Duodenal mucosa (tissue), 2 donors: ENCODE data around the gene NEGR1.

Experiments
- H3K27ac ChIP-seq: one replicate; pipeline ENCODE4 v1.7.0; 2013; ENCODE audit warnings: low read depth, low read length
- H3K27me3 ChIP-seq, 2 donors: one replicate each; pipeline ENCODE4 v1.7.0; 2013; ENCODE audit warnings: low read length in 2 of 2, control low read depth in 1 of 2; ENCODE audit not compliant: insufficient read depth in 2 of 2, control insufficient read depth in 1 of 2
- H3K36me3 ChIP-seq, 2 donors: one replicate each; pipeline ENCODE4 v1.7.0; 2013; ENCODE audit warnings: low read length in 2 of 2, control low read depth in 1 of 2; ENCODE audit not compliant: insufficient read depth in 2 of 2, control insufficient read depth in 1 of 2
- H3K4me1 ChIP-seq, 2 donors: one replicate each; pipeline ENCODE4 v1.7.0; 2013; ENCODE audit warnings: low read length in 2 of 2, control low read depth in 1 of 2; ENCODE audit not compliant: insufficient read depth in 2 of 2, control insufficient read depth in 1 of 2
- H3K4me3 ChIP-seq, 2 donors: one replicate each; pipeline ENCODE4 v1.7.0; 2013; ENCODE audit warnings: low read length in 2 of 2, low read depth in 1 of 2
- H3K9ac ChIP-seq, 2 donors: one replicate each; pipeline ENCODE4 v1.7.0; 2013; ENCODE audit warnings: low read length in 2 of 2, low read depth in 1 of 2
- H3K9me3 ChIP-seq, 2 donors: one replicate each; pipeline ENCODE4 v1.7.0; 2013; ENCODE audit warnings: low read length in 2 of 2, control low read depth in 1 of 2; ENCODE audit not compliant: control insufficient read depth in 1 of 2

Gene NEGR1

DNA sequence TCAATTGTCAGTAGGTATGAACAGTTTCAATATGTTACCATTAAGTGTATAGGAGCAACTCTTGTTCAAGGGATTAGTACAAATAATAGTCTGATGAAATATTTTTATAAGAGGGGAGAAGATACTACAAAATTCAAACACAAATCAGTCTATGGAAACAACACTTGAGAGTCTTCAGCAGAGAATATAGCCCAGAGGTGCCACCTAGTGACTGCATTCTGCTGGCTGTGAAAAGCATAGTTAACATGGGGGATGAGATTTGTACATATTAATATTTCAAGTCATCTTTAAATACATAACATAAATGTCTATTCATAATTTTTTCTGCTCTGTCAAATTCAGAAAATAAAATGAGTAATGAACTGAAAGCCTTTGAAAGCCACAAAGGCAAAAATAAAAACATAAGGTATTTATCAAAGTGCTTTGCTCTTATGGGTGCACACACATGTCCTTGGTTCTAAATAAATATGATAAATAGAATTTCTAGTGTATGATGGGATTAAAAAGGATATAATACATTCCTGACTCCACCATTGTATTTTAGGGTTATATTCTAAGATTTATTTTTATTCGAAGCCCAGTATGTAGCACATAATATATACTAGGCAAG, 760.6 kb downstream of the NEGR1 start:
- H3K9ac ChIP-seq = no peak overlapping the region
- no peaks in the 10 kb centered on the region for H3K36me3 ChIP-seq
- no peaks in the 10 kb centered on the region for H3K4me1 ChIP-seq
- H3K9me3 ChIP-seq = no peaks in the 10 kb centered on the region
- H3K27ac ChIP-seq = no peak overlapping the region
- no peak overlapping the region for H3K4me3 ChIP-seq
- no peaks in the 10 kb centered on the region for H3K27me3 ChIP-seq

DNA sequence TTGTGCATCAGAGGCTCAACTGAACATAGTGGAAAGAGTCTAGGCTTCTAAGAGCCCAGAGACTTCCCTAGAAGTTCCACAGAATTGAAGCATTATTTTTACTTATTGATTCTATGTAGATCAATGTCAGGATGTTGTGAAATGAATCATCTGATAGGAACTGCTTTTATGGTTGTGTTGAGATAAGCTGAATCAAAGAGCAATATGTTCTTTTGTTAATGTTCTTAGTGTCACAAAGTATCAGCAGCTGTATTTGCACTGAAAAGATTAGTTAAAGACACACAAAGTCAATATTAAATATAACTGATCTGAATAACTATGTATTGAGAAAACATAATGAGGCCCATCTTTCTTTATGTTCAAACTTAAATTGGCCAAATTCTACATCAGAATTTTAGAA, 770.8 kb downstream of the NEGR1 start:
- no peaks in the 10 kb centered on the region for H3K4me1 ChIP-seq
- no peaks in the 10 kb centered on the region for H3K36me3 ChIP-seq
- H3K9me3 ChIP-seq = no peaks in the 10 kb centered on the region
- no peak overlapping the region for H3K27ac ChIP-seq
- no peak overlapping the region for H3K9ac ChIP-seq
- H3K27me3 ChIP-seq = no peaks in the 10 kb centered on the region
- H3K4me3 ChIP-seq = no peak overlapping the region

DNA sequence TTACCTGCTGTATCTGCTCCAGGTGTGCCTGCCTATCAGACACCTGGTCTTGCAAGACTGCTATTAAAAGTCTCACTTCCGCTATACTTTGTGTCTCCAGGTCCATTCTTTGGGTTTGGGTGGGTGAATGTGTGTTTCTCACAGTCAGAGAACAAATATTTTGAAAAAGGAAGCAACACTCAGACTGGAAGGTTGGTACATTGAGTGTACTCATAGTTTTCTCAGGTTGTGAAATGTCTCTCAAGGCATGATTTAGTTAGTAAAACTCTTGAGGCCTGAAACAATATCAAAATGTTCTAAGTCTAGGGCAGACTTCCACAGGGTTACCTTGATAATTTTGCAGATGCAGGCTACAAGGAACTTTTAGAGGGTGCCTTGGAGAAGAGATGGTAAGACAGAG, 771.6 kb downstream of the NEGR1 start:
- H3K4me3 ChIP-seq = no peak overlapping the region
- no peaks in the 10 kb centered on the region for H3K27me3 ChIP-seq
- H3K36me3 ChIP-seq = no peaks in the 10 kb centered on the region
- no peaks in the 10 kb centered on the region for H3K4me1 ChIP-seq
- no peaks in the 10 kb centered on the region for H3K9me3 ChIP-seq
- H3K27ac ChIP-seq = no peak overlapping the region
- no peak overlapping the region for H3K9ac ChIP-seq

DNA sequence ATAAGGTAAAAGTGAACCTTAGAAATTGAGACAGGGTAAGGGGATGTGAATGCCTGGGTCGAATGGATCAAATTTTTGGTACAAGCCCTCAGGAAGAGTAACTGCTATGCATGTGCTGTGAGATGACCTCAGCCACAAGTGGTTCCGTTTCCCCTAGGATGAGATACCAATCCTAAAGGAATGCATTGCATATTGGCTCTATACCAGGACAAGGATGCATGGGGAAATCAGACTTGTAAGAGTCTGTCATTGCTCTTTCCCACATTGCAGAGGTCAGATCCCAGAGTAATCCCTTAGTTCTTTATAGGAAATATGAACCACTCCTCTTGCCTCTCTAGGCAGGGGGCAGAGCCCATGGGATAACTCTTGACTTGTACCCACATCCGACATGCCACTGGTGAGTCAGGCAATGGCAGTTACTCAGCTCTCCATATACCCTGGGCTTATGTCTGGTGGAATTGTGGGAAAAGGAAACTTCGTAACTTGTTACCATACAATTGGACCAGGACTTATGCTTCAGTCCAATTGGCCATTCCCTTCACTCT, 773.2 kb downstream of the NEGR1 start:
- no peaks in the 10 kb centered on the region for H3K4me1 ChIP-seq
- no peaks in the 10 kb centered on the region for H3K27me3 ChIP-seq
- no peak overlapping the region for H3K9ac ChIP-seq
- no peaks in the 10 kb centered on the region for H3K36me3 ChIP-seq
- no peak overlapping the region for H3K4me3 ChIP-seq
- H3K27ac ChIP-seq = no peak overlapping the region
- H3K9me3 ChIP-seq = no peaks in the 10 kb centered on the region

DNA sequence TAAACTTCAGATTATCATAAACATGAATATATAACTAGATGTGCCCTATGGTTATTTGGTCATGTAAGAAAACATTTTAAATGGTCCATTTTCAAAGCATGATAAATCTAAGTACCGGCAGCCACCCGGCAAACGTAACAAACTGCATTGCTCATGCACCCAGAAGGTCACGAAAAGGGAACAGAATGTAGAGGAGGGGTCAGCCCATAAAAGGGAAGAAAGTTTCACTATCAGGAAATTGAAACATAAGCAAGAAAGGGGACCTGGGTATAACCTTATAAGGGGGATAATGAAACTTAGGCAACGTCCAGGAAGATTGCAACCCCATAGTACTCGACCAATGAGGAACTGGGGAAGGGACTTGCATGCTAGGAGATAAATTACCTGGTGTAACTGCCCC, 780.3 kb downstream of the NEGR1 start:
- Histone ChIP-seq H3K9ac (no peak overlapping the region), H3K4me3 (no peak overlapping the region), H3K27ac (no peak overlapping the region), H3K4me1 (no peaks in the 10 kb centered on the region), H3K9me3 (no peaks in the 10 kb centered on the region), H3K27me3 (no peaks in the 10 kb centered on the region), H3K36me3 (no peaks in the 10 kb centered on the region)

DNA sequence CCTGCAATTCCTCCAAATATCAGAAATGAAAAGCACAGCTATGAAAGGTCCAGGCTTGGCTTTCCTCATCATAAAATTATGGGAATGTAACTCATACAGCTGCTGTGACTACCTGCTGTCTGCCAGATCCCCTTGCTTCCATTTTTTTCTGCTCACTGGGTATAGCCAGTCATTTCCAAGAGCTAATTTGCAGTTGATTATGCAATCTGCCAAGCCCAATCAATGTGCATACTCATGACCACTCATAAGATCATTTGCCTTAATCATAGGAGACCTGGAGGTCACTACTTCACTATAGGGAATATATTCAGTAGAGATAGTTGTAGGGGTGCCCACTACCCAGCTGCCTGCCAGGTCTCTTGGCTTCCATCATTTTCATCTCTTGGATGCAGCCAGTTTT, 783.8 kb downstream of the NEGR1 start:
- Histone ChIP-seq H3K27ac (no peak overlapping the region), H3K9ac (no peak overlapping the region), H3K4me3 (no peak overlapping the region), H3K27me3 (no peaks in the 10 kb centered on the region), H3K9me3 (no peaks in the 10 kb centered on the region), H3K36me3 (no peaks in the 10 kb centered on the region), H3K4me1 (no peaks in the 10 kb centered on the region)

DNA sequence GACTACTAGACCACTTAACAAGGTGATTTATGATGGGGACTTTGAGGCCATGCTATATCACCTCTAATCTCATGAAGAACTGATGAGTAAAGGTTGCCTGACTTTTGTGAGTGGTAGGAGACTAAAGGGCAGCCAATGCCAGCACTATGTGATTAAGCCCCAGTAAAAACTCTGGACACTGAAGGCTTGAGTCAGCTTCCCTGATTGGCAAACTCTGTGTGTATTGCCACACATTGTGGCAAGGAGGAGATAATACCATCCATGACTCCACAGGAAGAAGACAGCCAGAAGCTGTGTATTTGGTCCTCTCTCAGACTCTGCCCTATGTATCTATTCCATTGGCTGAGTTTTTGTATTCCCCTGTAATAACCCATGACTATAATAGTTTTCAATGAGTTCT, 788.2 kb downstream of the NEGR1 start:
- no peaks in the 10 kb centered on the region for H3K27me3 ChIP-seq
- H3K9me3 ChIP-seq = no peaks in the 10 kb centered on the region
- no peak overlapping the region for H3K27ac ChIP-seq
- H3K36me3 ChIP-seq = no peaks in the 10 kb centered on the region
- H3K4me1 ChIP-seq = no peaks in the 10 kb centered on the region
- H3K4me3 ChIP-seq = no peak overlapping the region
- no peak overlapping the region for H3K9ac ChIP-seq

DNA sequence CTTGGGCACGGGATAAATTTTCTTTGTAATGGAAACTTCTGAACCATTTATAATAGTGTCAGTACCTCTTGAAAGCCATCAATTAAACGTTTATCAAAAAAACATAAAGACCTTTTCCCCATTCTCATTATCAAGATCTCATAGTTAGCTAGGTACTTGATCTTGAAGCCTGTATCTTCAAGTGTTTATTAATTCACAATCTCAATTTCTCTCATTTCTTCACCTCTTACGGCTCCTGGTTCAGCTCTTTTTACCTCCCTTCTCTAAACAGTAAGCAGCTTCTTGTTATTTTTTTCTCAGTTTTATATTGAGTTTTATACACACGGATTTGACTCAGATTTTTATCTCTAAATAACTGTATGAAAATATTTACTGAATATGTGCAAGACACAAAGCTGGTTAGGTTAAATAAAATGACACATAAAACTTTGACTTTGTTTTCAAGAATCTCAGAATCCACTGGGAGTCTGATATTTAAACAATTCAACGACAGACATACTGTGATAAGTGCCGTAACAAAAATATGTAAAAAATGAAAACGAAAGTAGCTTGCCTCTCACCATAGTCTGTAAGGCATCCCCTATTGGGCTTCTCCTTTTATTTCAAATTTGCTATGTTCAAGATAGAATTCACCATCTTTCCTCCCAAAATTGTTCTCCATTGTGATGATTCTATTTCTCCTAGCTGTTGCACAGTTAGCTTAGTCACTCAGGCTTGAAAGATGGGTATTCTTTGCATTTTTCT, 789.9 kb downstream of the NEGR1 start:
- Histone ChIP-seq H3K4me1 (no peaks in the 10 kb centered on the region), H3K27me3 (no peaks in the 10 kb centered on the region), H3K9me3 (no peaks in the 10 kb centered on the region), H3K4me3 (no peak overlapping the region), H3K9ac (no peak overlapping the region), H3K27ac (no peak overlapping the region), H3K36me3 (no peaks in the 10 kb centered on the region)

DNA sequence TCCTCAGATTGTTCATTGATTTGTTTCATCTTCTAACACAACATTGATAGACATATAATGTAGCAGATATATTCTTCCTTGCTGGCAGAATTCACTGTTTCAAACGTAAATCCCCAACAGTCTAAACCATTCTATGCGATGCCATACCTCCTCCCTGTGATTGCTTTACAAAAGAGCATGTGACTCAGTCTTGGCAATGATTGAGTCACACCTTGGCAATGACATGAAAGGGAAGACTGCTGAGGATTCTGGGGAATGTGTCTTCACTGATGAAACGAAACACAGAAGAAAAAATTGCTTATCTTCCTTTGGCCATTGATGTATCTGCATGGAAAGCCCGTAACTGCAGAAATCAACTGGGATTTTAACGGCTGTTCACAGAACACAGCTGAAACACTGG, 791.9 kb downstream of the NEGR1 start:
- H3K4me3 ChIP-seq = no peak overlapping the region

DNA sequence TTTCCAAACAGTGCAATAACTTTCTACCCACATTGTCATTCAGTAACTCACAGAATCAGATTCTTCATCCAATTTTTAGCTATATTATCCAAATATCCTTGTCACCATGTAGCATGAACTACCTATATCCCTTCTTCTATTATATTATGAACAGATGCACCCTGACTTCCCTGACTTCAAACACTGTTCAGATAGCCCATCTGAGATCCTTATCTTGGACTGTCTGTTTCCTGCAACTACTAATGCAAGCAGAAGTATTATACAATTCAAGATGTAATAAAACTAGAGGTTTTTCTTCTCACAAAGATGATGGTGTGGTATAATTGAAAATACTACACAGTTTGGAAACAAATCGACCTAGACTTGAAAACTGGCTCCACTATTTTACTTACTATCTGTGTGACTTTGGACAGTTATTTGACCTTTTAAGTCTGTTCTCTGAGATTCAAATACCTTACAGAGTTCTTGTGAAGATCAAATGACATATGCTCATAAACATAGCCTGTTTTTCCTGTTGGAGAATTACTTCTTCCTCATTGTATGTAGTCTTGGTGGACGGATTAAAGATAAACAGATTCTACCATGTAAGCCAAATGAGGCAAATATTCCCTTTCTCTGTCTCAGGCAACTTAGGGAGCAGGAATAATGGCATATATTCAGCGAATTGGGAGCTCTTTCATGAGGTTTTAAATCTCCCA, 793.6 kb downstream of the NEGR1 start:
- Histone ChIP-seq H3K27ac (no peak overlapping the region), H3K27me3 (no peaks in the 10 kb centered on the region), H3K4me3 (no peak overlapping the region), H3K9ac (no peak overlapping the region), H3K4me1 (no peaks in the 10 kb centered on the region), H3K36me3 (no peaks in the 10 kb centered on the region), H3K9me3 (no peaks in the 10 kb centered on the region)

More for the DNA sequence above, 791.9 kb downstream of the NEGR1 start:
- H3K36me3 ChIP-seq = no peaks in the 10 kb centered on the region
- H3K9me3 ChIP-seq = no peaks in the 10 kb centered on the region
- H3K4me1 ChIP-seq = no peaks in the 10 kb centered on the region
- no peak overlapping the region for H3K9ac ChIP-seq
- H3K27me3 ChIP-seq = no peaks in the 10 kb centered on the region
- no peak overlapping the region for H3K27ac ChIP-seq
